Smooth muscle cell of the brain vasculature (primary cell): ENCODE measurements around the gene ANKDD1B.

ENCODE experiments used
- DNase-seq: peaks from one replicate; pipeline ENCODE4 v3.0.0-alpha.2; 2012; ENCODE audit warnings: low read depth, low spot score

The ANKDD1B gene

DNA sequence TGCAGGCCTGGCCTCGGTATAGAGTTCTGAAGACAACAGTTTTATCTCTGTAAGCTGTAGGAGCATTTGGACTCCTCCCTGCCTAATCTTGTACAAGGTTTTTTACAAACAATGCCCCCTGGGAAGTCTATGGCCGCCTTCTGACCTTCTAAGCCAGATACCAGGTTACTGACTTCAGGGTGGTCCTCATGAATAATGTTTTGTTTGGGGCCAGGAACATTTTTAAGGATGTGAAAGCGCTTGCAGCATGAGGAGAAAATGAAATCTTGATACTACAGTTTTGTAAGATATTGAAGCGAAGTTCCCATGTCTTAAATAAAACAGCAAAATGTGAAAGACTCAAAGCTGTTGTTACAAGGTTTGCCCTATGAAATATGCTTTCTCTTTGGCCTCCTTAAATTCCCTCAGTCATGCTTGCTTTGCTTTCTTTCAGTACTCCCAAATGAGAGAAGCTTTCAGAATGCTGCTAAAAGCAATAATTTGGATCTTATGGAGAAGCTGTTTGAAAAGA lies 5.2 kb downstream of the ANKDD1B start:
- DNase-seq, result no peak

GRCh38 chr5:75616971-75617621 lies 5.8 kb downstream of the ANKDD1B start:
- DNase-seq, result no peak

GRCh38 chr5:75617736-75618352 lies 6.6 kb downstream of the ANKDD1B start:
- no peak for DNase-seq

DNA sequence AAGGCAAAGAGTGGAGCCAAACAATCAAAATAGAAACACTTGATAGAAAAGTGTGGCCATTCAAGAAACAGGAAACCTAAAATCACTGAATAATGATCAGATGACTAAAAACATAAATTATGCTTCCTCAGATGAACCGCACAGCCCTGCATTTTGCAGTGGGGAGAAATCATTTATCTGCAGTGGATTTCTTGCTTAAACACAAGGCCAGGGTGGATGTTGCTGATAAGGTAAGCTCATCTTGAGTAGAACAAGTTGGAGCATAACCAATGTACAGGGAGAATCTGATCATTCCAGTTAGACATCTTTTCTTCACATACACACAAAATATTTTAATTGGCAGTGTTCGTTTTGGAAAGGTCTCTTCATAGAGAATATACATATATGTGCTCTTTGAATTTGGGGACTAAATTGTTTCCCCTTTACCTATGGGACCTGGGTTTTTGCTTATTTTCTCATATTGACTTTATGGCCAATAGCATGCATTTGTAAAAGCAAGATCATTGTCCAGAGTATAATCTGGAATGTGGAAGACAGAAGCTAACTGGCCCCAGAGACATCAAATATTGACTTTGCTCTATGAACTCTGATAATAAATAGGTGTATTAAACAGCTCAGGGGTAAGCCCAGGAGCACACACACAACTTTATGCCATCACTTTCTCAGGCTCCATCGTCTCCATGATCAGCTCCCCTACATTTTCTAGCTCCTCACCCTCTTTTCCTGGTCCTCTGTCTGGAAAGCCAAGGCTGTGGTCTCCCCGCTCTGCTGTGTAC lies 9.1 kb downstream of the ANKDD1B start:
- DNase-seq, result no peak

GRCh38 chr5:75622564-75622963 lies 11.3 kb downstream of the ANKDD1B start:
- DNase-seq, result no peak

DNA sequence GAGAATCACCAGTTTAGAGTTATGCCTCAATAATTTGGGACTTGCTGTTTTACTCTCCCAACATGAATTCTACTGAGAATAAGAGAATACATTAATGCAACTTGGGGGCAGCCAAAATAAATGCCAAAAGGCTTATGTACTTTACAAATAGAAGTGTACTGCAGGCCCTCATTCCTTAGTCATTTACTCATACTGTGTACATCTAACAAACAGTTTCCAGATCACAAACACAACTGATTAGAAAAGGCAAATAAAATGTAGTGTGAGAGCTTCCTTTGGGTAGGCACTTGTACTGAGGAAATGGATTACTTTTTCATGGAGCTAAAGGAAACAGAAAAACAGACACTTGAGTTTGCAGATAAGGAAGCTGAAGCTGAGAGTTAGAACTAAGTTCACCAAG lies 12.6 kb downstream of the ANKDD1B start:
- no peak for DNase-seq

GRCh38 chr5:75626959-75627358 lies 15.7 kb downstream of the ANKDD1B start:
- DNase-seq, result no peak

DNA sequence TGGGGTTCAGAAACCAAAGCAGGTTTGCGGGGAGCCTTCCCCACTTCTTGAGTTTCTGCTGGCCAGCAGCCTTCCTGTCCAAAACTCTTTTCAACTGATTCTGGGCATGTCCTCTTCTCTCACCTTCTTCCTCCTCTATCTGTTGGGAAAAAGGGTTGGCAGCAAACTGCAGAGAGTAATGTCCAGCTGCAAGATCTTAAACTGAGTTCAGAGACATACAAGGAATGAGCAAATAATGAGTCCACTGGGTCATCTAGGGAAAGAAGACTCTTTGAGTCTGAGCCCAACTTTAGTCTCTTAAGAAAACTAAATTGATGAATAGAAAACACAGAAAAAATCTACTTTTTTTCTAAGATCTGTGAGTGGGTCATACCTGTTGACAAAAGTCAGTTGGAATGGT lies 16.5 kb downstream of the ANKDD1B start:
- no peak for DNase-seq

DNA sequence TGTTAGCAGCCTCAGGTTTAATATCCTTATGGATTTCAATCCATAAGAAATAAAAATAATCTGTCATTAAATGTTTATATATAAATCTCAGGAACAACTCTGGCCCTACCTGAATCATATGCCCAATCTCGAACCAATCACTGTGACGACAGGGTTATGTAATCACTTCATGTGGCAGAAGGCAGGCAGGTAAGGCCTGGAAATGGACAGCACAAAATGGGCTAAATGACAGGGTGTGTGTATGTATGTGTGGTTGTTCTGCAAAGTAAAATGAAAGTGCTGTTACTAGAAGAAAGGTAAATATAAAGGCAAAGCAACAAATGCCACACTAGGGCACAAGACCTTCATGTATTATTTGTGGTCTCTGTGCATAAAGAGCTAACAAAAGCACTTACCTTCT lies 19.6 kb downstream of the ANKDD1B start:
- DNase-seq, result no peak

- no peak for DNase-seq
Observed at GRCh38 chr5:75632321-75632720, 21.1 kb downstream of the ANKDD1B start.

- DNase-seq, result no peak
Observed at GRCh38 chr5:75637949-75638348, 26.7 kb downstream of the ANKDD1B start.

DNA sequence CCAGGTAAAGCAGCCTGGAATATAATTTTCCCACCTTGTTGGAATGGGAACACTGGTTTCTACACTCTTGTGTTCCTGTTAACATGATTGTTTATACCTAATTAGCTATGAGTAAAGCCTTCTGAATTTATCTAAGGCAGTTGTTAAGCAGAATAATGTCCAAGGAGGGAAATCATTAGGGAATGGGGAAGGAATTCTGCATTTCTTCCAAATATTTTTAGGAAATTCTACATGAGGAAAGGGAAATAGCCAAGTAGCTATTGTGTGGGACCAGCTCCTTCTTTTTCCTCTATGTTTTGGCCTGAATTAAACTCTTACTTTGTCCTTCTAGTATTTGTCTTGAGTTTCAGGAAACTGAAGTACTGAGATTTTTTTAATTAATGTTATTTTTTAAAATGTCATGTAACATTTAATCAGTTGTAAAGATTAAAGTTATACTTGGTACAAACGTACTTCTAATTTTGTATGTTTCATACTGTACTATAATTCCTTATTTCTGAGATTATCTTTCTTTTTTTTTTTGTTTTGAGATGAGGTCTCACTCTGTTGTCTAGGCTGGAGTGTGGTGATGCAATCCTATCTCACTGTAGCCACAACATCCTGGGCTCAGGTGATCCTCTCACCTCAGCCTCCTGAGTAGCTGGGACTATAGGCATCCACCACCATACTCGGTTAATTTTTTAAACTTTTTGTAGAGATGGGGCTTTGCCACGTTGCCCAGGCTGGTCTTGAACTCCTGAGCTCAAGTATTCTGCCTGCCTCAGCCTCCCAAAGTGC lies 28.5 kb downstream of the ANKDD1B start:
- no peak for DNase-seq

DNA sequence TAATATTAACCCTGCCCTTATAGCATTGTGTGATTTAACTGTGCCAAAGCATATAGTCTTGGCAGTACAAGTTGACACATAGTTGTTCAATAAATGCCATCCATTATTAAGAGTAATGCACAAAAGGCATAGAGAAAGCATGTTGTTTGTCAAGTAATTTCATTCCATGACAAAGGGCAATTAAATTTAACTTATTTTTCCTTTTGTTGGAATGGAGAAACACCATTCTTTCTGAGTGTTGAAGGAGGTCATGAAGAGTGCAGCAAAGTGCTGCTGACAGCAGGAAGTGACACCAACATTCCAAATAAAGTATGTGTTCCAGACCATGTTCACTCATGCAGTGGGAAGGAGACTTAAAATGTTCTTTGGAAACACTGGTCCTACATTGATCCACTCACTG lies 29.1 kb downstream of the ANKDD1B start:
- no peak for DNase-seq

DNA sequence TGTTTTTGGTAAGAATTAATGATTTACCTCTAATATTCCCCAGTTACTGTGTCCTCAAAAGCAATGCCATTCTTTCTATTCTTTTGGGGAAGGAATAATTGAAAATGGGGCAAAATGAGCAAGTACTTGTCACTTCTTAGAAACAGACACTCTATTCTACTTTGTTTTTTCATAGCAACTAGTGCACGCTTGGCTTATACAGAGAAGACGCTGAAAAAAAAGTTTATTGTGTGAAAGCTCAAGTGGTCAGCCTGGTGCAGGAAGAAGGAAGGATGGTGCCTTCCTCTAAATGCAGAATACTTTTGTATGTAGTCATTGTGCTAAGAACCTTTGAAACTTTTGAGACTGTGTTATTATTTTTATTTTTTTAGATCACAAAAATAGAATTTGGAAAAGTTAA lies 29.6 kb downstream of the ANKDD1B start:
- DNase-seq, result no peak

GRCh38 chr5:75648712-75649111 lies 37.5 kb downstream of the ANKDD1B start:
- DNase-seq, result no peak

GRCh38 chr5:75651575-75652238 lies 40.5 kb downstream of the ANKDD1B start:
- DNase-seq, result no peak

GRCh38 chr5:75653521-75653920 lies 42.3 kb downstream of the ANKDD1B start:
- no peak for DNase-seq

GRCh38 chr5:75654693-75655295 lies 43.5 kb downstream of the ANKDD1B start:
- DNase-seq, result no peak

- no peak for DNase-seq
Observed at GRCh38 chr5:75656311-75657003, 45.2 kb downstream of the ANKDD1B start.

GRCh38 chr5:75659791-75660450 lies 48.7 kb downstream of the ANKDD1B start:
- DNase-seq, result no peak
